Loucy (cell line): ENCODE results near the gene SEC16A.

Experiments used
- CTCF ChIP-seq: fragments of 200-600 bp; sonication (generic); conservative IDR thresholded peaks from 2 replicates; pipeline ENCODE4 v1.5.1; 2014; ENCODE audit warnings: mild to moderate bottlenecking, antibody characterized with exemption, low read length
- EZH2phosphoT487 ChIP-seq: fragments of 200-600 bp; IDR thresholded peaks from 2 replicates; pipeline ENCODE4 v1.6.1; 2018; ENCODE audit warnings: antibody characterized with exemption, mild to moderate bottlenecking, moderate library complexity, borderline replicate concordance

GRCh38 chr9:136513191-136513590, 30.4 kb upstream of the SEC16A start:
- TF ChIP-seq CTCF (no peak), EZH2phosphoT487 (no peak)
